Measurements from ENCODE around the gene ACTN1.

Gene ACTN1

DNA sequence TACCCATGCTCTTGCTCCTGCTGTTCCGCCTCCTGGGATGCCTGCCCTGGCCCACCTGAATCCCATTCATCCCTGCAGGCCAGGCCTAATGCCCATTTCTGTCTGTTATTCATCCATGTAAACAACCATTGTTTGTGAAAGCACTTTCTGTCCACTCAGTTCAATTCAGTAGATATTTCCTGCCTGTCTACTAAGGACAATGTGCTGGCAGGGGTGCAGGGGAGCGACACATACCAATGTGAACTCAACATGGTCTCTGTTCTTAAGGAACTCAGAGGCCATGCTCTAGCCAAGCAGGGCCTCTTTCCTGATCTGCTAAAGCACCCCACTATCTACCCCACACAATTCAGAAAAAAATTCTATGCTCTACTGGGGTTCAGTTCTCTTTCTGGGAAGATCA lies 97.7 kb downstream of the ACTN1 start:
- TF ChIP-seq, protein P1, sequence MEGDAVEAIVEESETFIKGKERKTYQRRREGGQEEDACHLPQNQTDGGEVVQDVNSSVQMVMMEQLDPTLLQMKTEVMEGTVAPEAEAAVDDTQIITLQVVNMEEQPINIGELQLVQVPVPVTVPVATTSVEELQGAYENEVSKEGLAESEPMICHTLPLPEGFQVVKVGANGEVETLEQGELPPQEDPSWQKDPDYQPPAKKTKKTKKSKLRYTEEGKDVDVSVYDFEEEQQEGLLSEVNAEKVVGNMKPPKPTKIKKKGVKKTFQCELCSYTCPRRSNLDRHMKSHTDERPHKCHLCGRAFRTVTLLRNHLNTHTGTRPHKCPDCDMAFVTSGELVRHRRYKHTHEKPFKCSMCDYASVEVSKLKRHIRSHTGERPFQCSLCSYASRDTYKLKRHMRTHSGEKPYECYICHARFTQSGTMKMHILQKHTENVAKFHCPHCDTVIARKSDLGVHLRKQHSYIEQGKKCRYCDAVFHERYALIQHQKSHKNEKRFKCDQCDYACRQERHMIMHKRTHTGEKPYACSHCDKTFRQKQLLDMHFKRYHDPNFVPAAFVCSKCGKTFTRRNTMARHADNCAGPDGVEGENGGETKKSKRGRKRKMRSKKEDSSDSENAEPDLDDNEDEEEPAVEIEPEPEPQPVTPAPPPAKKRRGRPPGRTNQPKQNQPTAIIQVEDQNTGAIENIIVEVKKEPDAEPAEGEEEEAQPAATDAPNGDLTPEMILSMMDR (conservative IDR thresholded peaks at IDR 0.05; ENCODE audit: control insufficient read depth, insufficient read depth, low read depth, low read length): no peak
- DNase-seq (ENCODE audit: low read depth): no peak
- no peak overlapping the region for H3K4me3 ChIP-seq (ENCODE audit: control insufficient read depth, low read depth, low read length)

DNA sequence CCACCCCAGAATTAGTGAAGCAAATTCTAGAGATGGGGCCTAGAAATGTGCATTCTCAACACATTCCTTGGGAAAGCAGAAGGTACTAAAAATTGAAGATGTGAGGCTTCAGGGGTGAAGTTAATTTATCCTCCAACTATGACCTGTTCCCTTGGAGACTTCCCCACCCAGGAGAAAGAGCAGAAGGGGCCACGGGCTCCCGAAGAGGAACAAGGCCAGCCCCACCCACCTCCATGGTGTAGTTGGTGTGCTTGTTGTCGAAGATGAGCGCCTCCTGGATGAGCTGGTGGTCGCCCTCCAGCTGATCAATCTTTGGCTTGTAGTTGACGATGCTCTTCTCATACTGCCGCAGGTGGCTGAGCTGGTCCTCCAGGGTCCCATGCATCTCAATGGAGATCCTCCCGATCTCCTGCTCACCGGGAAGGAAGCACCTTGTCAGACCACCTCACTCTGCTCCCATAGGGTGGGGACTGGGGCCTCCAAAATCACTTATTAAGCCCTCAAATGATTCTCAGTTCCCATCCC lies 98.5 kb downstream of the ACTN1 start:
- no peak for DNase-seq (ENCODE audit: low read depth)
- no peak overlapping the region for H3K4me3 ChIP-seq (ENCODE audit: control insufficient read depth, low read depth, low read length)

DNA sequence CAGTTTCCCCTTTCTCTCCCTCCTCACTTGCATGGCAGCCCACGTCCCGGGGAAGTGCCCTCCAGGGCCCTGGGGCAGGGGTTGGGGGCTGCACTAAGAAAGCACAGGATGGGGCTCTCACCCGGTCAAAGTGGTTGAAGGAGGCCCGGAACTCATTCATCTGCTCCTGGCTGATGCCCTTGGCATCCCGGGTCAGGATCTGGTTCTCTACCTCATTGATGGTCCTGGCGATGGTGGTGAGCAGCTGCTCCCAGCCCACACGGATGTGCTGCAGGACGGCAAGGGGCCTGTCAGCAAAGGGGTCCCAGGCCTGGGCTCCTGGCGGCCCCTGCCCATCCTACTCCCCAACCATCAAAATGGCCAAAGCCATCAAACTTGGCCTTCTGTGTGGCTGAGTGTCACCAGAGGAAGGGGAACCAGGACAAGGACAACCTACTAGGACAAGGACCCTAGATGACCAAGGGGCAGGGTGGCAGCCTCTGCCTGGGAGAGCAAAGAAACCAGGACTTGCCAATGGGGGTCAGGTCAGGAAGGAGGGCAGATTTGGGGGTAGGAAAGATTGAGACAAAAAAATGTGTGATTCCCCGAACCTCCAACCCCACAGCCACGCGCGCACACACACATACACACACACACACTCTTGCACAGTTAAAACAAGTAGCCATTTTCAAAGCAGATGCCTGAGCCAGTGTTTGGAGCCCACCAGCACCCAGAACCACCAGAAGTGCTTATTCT lies 99.1 kb downstream of the ACTN1 start:
- no peak for DNase-seq (ENCODE audit: low read depth)
- H3K4me3 ChIP-seq (ENCODE audit: control insufficient read depth, low read depth, low read length): no peak overlapping the region
- TF ChIP-seq, protein P1 (conservative IDR thresholded peaks at IDR 0.05; ENCODE audit: control insufficient read depth, insufficient read depth, low read depth, low read length): no peak

More for the DNA sequence above, 98.5 kb downstream of the ACTN1 start:
- TF ChIP-seq, protein P1 (conservative IDR thresholded peaks at IDR 0.05; ENCODE audit: control insufficient read depth, insufficient read depth, low read depth, low read length): no peak

DNA sequence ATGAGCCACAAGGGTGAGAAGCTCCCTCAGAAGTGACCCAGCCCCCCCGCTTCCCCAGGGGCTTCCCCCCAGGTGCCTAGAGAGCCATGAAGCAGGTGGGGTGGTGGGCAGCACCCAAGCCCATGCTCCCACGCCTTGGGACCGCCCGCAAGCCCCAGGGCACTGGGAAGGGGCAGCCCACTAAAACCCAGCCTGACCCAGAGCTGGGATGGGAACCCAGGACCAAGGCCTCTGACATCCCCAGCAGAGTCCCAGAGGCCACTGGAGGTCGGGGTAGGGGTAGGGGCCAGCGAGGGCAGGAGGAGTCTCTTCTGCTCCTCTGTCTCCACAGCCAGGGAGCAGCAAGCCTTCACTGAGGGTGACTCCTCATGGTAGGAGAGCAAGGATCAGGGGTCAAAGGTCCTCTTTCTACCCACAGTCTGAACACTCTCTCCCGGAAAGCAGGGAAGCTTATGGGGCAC lies 99.8 kb downstream of the ACTN1 start:
- TF ChIP-seq, protein P1 (conservative IDR thresholded peaks at IDR 0.05; ENCODE audit: control insufficient read depth, insufficient read depth, low read depth, low read length): no peak
- DNase-seq (ENCODE audit: low read depth): no peak
- no peak overlapping the region for H3K4me3 ChIP-seq (ENCODE audit: control insufficient read depth, low read depth, low read length)

DNA sequence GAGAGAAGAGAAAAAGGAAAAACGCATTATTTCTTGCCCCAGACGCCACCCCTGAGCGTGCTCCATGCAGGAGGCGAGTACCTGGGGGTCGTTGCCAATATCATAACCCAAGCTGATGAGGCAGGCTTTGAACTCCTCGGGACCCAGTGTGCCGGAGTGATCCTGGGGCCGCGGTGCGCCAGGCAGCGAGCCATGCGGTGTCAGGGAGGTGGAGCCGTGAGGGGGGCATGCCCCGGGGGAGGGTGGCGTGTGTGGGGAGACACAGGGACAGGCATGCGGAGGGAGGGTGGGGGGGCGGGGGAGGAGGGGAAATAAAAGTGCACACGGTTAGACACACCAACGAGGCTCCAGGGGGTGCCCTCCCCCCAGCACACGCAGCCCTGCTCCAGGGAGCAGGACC lies 100.2 kb downstream of the ACTN1 start:
- TF ChIP-seq, protein P1 (conservative IDR thresholded peaks at IDR 0.05; ENCODE audit: control insufficient read depth, insufficient read depth, low read depth, low read length): no peak
- H3K4me3 ChIP-seq (ENCODE audit: control insufficient read depth, low read depth, low read length): no peak overlapping the region
- no peak for DNase-seq (ENCODE audit: low read depth)

DNA sequence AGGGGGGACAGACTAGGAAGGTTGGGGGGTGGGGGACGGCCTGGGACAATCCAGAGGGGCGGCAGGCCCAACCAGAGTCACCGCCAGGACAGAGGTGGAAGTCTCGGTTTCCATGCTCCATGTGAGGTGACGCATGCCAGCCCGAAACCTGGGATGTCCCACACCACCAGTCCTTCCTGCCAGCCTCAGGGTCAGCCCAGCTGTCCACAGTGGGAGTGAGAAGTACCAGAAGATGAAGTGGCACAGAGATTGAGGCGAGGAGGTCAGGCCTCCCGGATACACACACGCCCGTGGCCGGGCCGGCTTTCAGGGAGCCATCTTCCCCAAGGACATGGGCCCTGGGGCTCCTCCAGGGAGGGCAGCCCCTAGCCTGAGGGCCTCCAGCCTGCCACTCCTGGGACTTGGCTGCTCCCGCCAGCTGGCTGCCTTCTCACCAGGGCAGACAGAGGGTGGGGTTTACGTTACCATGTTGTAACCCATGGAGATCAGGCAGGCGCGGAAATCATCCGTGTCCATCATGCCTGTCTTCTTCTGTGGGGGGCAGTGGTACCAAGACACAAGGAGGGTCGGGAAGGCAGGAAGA lies 101.0 kb downstream of the ACTN1 start:
- no peak overlapping the region for H3K4me3 ChIP-seq (ENCODE audit: control insufficient read depth, low read depth, low read length)
- DNase-seq (ENCODE audit: low read depth): no peak
- TF ChIP-seq, protein P1 (conservative IDR thresholded peaks at IDR 0.05; ENCODE audit: control insufficient read depth, insufficient read depth, low read depth, low read length): no peak

Data from fibroblast of mammary gland (primary cell).